Spleen (tissue), 11 donors: Measurements from ENCODE around the gene FLRT1. TPM values are rescaled to one million over a fixed set of nuclear protein-coding genes. Genes with fewer than 3 reads are reported as not detected.
A peak's percentile ranks its signal among the peaks of the same experiment; 100 is the strongest.

ENCODE experiments used
- DNase-seq: peaks from one replicate; pipeline ENCODE4 v3.0.0-alpha.2; 2020
- H3K27ac ChIP-seq, 8 donors: fragments of 200-600 bp; sonication (generic) in 7 of 8; 1 replicate in 4 of 8; 2 replicates in 4 of 8; pipeline versions ENCODE4 v1.5.0 to v1.8.0; 2016 to 2021; ENCODE audit warnings: inconsistent platforms in 4 of 8, mild to moderate bottlenecking in 4 of 8, moderate library complexity in 1 of 8
- H3K27me3 ChIP-seq, 7 donors: fragments of 200-600 bp; sonication (generic) in 6 of 7; replicated peaks in 1 of 7; 1 replicate in 4 of 7; 2 replicates in 3 of 7; pipeline versions ENCODE4 v1.5.0 to v1.8.0; 2016 to 2021; ENCODE audit warnings: inconsistent platforms in 3 of 7, mild to moderate bottlenecking in 1 of 7
- H3K36me3 ChIP-seq, 6 donors: fragments of 200-600 bp; sonication (generic) in 5 of 6; 1 replicate in 4 of 6; 2 replicates in 2 of 6; pipeline versions ENCODE4 v1.5.0 to v1.8.0; 2016 to 2021; ENCODE audit warnings: inconsistent platforms in 2 of 6
- H3K4me1 ChIP-seq, 6 donors: fragments of 200-600 bp; sonication (generic) in 5 of 6; 1 replicate in 3 of 6; 2 replicates in 3 of 6; pipeline versions ENCODE4 v1.5.0 to v1.8.0; 2016 to 2021; ENCODE audit warnings: inconsistent platforms in 3 of 6
- H3K4me3 ChIP-seq, 8 donors: fragments of 200-600 bp; sonication (generic) in 7 of 8; 1 replicate in 4 of 8; 2 replicates in 4 of 8; pipeline versions ENCODE4 v1.5.0 to v1.8.0; 2016 to 2021; ENCODE audit warnings: inconsistent platforms in 4 of 8, mild to moderate bottlenecking in 4 of 8, moderate library complexity in 2 of 8
- H3K9me3 ChIP-seq, 8 donors: fragments of 200-600 bp; sonication (generic) in 7 of 8; 1 replicate in 4 of 8; 2 replicates in 4 of 8; pipeline versions ENCODE4 v1.5.0 to v1.8.0; 2016 to 2021; ENCODE audit warnings: inconsistent platforms in 4 of 8
- CTCF ChIP-seq, 11 experiments: fragments of 200-600 bp in 7 of 11; fragments of 450-650 bp in 4 of 11; sonication (generic) in 4 of 11; IDR thresholded peaks in 8 of 11; conservative IDR thresholded peaks in 3 of 11; 1 replicate in 7 of 11; 2 replicates in 4 of 11; pipeline versions ENCODE4 v1.4.0 to v1.8.0; 2016 to 2021; ENCODE audit warnings: antibody characterized with exemption in 11 of 11, inconsistent platforms in 4 of 11, mild to moderate bottlenecking in 1 of 11
- POLR2A ChIP-seq, 3 donors: fragments of 450-650 bp; IDR thresholded peaks; one replicate each; pipeline ENCODE4 v1.5.1; 2017; ENCODE audit warnings: antibody characterized with exemption in 3 of 3, mild to moderate bottlenecking in 1 of 3
- POLR2AphosphoS5 ChIP-seq, 3 donors: sonication (generic); formaldehyde crosslinking; IDR thresholded peaks; one replicate each; pipeline ENCODE4 v1.5.1; 2017; ENCODE audit warnings: antibody characterized with exemption in 3 of 3
- WGBS, 5 donors: extraction: QIAGEN DNeasy Blood & Tissue Kit in 3 of 5; methylation state at CpG; one replicate each; pipeline versions ENCODE4 v1.1.5 to v1.1.7; 2013 to 2018; 5-methylcytosine and 5-hydroxymethylcytosine counted together
- intact Hi-C: fragments of 100-400 bp; cut with DNase I; formaldehyde crosslinking; loops from one replicate; pipeline ENCODE4 v1.15.0; 2023; ENCODE audit warnings: low total_unique reads
- polyA plus RNA-seq, 3 donors: library from polyadenylated mRNA; stranded (reverse); fragments of 200-250 nt; gene quantifications; one replicate each; pipeline ENCODE4 v1.2.1, GENCODE V29; 2013
- total RNA-seq, 7 donors: library from RNA; depleted of rRNA in 3 of 7; stranded (reverse); fragments of >200 nt in 3 of 7; fragmentation: NEBNext Ultra II Directional in 4 of 7; extraction: Animal tissue kit (Norgen Biotek cat#: 25700) in 4 of 7; gene quantifications; one replicate each; pipeline versions ENCODE4 v1.1.0 to v1.2.1, GENCODE V29; 2016 to 2021
- donor health status: healthy with polysubstance abuse.
- donor health status: DM: no; HTN: no; CAD: no; lungs with moderate emphysema.
- donor health status: DM: no; HTN: no; CAD: no.
- donor health status: Bipolar disorder and iron deficiency.
- donor health status: healthy.
- donor health status: DM: no; HTN: no; CAD: no.
- donor health status: DM: yes; HTN: yes; CAD: no.

The FLRT1 gene
- total and polyA plus RNA-seq, 10 donors: 0.03 to 0.51 (median 0.16) TPM; not detected in 3

GRCh38 chr11:63997104-63997700 is 38.5 kb upstream of the FLRT1 start:
- H3K36me3 ChIP-seq: peaks cover 4 to 70% (median 55%) of the 10 kb centered on the region in 6 donors
- no peak for DNase-seq

GRCh38 chr11:63997801-63998337 is 37.9 kb upstream of the FLRT1 start:
- Histone ChIP-seq H3K4me3 (no peak overlapping the region), H3K27me3 (peaks cover 0 to 36% (median 0%) of the 10 kb centered on the region in 7 donors), H3K27ac (no peak overlapping the region), H3K36me3 (peaks cover 4 to 63% (median 49%) of the 10 kb centered on the region in 6 donors), H3K9me3 (no peaks in the 10 kb centered on the region), H3K4me1 (peaks cover 36 to 82% (median 51%) of the 10 kb centered on the region in 6 donors)
- intact Hi-C loops: no loop called here
- TF ChIP-seq POLR2AphosphoS5 (IDR thresholded peaks at IDR 0.05) (peak in 1 of 3 donors; percentile 9), CTCF (IDR thresholded peaks at IDR 0.05 in 8 of 11, conservative IDR thresholded peaks at IDR 0.05 in 3 of 11) (no peak)
- no peak for DNase-seq
- WGBS, 5 donors: 77 to 84% (median 79%) methylated on average over 11 of the region's 11 CpGs

More at GRCh38 chr11:63997104-63997700, 38.5 kb upstream of the FLRT1 start:
- Histone ChIP-seq H3K4me1 (peaks cover 30 to 78% (median 44%) of the 10 kb centered on the region in 6 donors), H3K27me3 (peaks cover 0 to 33% (median 0%) of the 10 kb centered on the region in 7 donors), H3K9me3 (no peaks in the 10 kb centered on the region), H3K4me3 (no peak overlapping the region), H3K27ac (no peak overlapping the region)
- TF ChIP-seq POLR2A (IDR thresholded peaks at IDR 0.05) (no peak), CTCF (IDR thresholded peaks at IDR 0.05 in 8 of 11, conservative IDR thresholded peaks at IDR 0.05 in 3 of 11) (no peak), POLR2AphosphoS5 (IDR thresholded peaks at IDR 0.05) (peak in 1 of 3 donors; percentile 14)
- WGBS, 5 donors: 89 to 93% (median 92%) methylated on average over 19 to 27 of the region's 27 CpGs
- intact Hi-C loops: no loop called here

- peaks cover 0 to 36% (median 0%) of the 10 kb centered on the region in 7 donors for H3K27me3 ChIP-seq
- peaks cover 38 to 82% (median 58%) of the 10 kb centered on the region in 6 donors for H3K4me1 ChIP-seq
- H3K36me3 ChIP-seq: peaks cover 4 to 54% (median 42%) of the 10 kb centered on the region in 6 donors
- 51 to 65% (median 58%) methylated on average over 36 to 54 of the region's 54 CpGs for WGBS, 5 donors
- peak; percentile 85 for DNase-seq
- no peaks in the 10 kb centered on the region for H3K9me3 ChIP-seq
- intact Hi-C loops: no loop called here
- TF ChIP-seq POLR2AphosphoS5 (IDR thresholded peaks at IDR 0.05): peak; percentile 14 to 61 (median 48)
- TF ChIP-seq CTCF (IDR thresholded peaks at IDR 0.05 in 8 of 11, conservative IDR thresholded peaks at IDR 0.05 in 3 of 11): peak in 1 of 11 experiments; percentile 6
- TF ChIP-seq POLR2A (IDR thresholded peaks at IDR 0.05): no peak
- H3K4me3 ChIP-seq: peak overlapping the region; percentile 5 to 68 (median 44)
- H3K27ac ChIP-seq: no peak overlapping the region
These were observed 37.0 kb upstream of the FLRT1 start for GRCh38 chr11:63998558-63999348.
